H9 (cell line): ENCODE measurements around the gene KCNH5. TPM values are rescaled to one million over a fixed set of nuclear protein-coding genes. Genes with fewer than 3 reads are reported as not detected.

Experiments used
- DNase-seq: peaks from one replicate; pipeline ENCODE4 v3.0.0-alpha.2; 2017
- H2AFZ ChIP-seq: one replicate; pipeline ENCODE4 v1.6.1; 2013; ENCODE audit warnings: mild to moderate bottlenecking, low read length, control low read depth, moderate library complexity
- H2AK5ac ChIP-seq: 2 replicates; pipeline ENCODE4 v1.6.1; 2013; ENCODE audit warnings: low read length, control low read depth, mixed read lengths; ENCODE audit not compliant: insufficient read length
- H2BK120ac ChIP-seq: one replicate; pipeline ENCODE4 v1.6.1; 2013; ENCODE audit warnings: low read depth, mild to moderate bottlenecking, low read length, control low read depth, inconsistent platforms; ENCODE audit not compliant: poor library complexity, severe bottlenecking
- H2BK12ac ChIP-seq: 2 replicates; pipeline ENCODE4 v1.6.1; 2013; ENCODE audit warnings: low read length, control low read depth, mixed read lengths, low read depth; ENCODE audit not compliant: insufficient read length
- H2BK15ac ChIP-seq: 2 replicates; pipeline ENCODE4 v1.6.1; 2013; ENCODE audit warnings: low read depth, low read length, control low read depth
- H2BK20ac ChIP-seq: one replicate; pipeline ENCODE4 v1.6.1; 2013; ENCODE audit warnings: low read depth, mild to moderate bottlenecking, low read length, control low read depth, inconsistent platforms; ENCODE audit not compliant: poor library complexity, severe bottlenecking
- H2BK5ac ChIP-seq: 2 replicates; pipeline ENCODE4 v1.6.1; 2013; ENCODE audit warnings: low read length, control low read depth, mixed read lengths; ENCODE audit not compliant: insufficient read length
- H3K14ac ChIP-seq: 2 replicates; pipeline ENCODE4 v1.6.1; 2013; ENCODE audit warnings: low read length, control low read depth; ENCODE audit not compliant: insufficient read depth
- H3K18ac ChIP-seq: 2 replicates; pipeline ENCODE4 v1.6.1; 2013; ENCODE audit warnings: low read depth, mild to moderate bottlenecking, mixed read lengths, low read length, control low read depth; ENCODE audit not compliant: insufficient read length
- H3K23ac ChIP-seq: 2 replicates; pipeline ENCODE4 v1.6.1; 2013; ENCODE audit warnings: low read length, control low read depth, mixed read lengths, low read depth; ENCODE audit not compliant: insufficient read length
- H3K23me2 ChIP-seq: 2 replicates; pipeline ENCODE4 v1.6.1; 2013; ENCODE audit warnings: low read depth, mild to moderate bottlenecking, mixed read lengths, low read length, control low read depth; ENCODE audit not compliant: insufficient read length, poor library complexity, severe bottlenecking
- H3K27ac ChIP-seq: 2 replicates; pipeline ENCODE4 v1.5.1; 2013; ENCODE audit warnings: low read length, control low read depth, mixed read lengths, low read depth; ENCODE audit not compliant: insufficient read length
- H3K27me3 ChIP-seq: 2 replicates; pipeline ENCODE4 v1.6.1; 2013; ENCODE audit warnings: low read length, control low read depth, inconsistent platforms; ENCODE audit not compliant: insufficient read depth
- H3K4ac ChIP-seq: 2 replicates; pipeline ENCODE4 v1.6.1; 2013; ENCODE audit warnings: low read depth, mild to moderate bottlenecking, control low read depth, inconsistent platforms, low read length, moderate library complexity
- H3K4me1 ChIP-seq: 2 replicates; pipeline ENCODE4 v1.6.1; 2013; ENCODE audit warnings: low read length, control low read depth, inconsistent platforms; ENCODE audit not compliant: insufficient read depth
- H3K4me2 ChIP-seq: 2 replicates; pipeline ENCODE4 v1.6.1; 2013; ENCODE audit warnings: low read length, control low read depth, mixed read lengths; ENCODE audit not compliant: insufficient read length, insufficient read depth
- H3K56ac ChIP-seq: 2 replicates; pipeline ENCODE4 v1.6.1; 2013; ENCODE audit warnings: low read depth, mild to moderate bottlenecking, mixed read lengths, low read length, control low read depth; ENCODE audit not compliant: insufficient read length
- H3K79me1 ChIP-seq: 2 replicates; pipeline ENCODE4 v1.6.1; 2013; ENCODE audit warnings: low read depth, mild to moderate bottlenecking, moderate library complexity, low read length, control low read depth, inconsistent platforms; ENCODE audit not compliant: insufficient read depth, poor library complexity, severe bottlenecking
- H3K79me2 ChIP-seq: 2 replicates; pipeline ENCODE4 v1.6.1; 2013; ENCODE audit warnings: low read length, control low read depth, inconsistent platforms; ENCODE audit not compliant: insufficient read depth
- H3K9ac ChIP-seq: 2 replicates; pipeline ENCODE4 v1.6.1; 2013; ENCODE audit warnings: low read length, control low read depth, mixed read lengths; ENCODE audit not compliant: insufficient read length; ENCODE audit errors: extremely low read depth
- H3K9me3 ChIP-seq: one replicate; pipeline ENCODE4 v1.6.1; 2013; ENCODE audit warnings: low read depth, low read length, inconsistent platforms; ENCODE audit not compliant: control insufficient read depth
- H3T11ph ChIP-seq: one replicate; pipeline ENCODE4 v1.6.1; 2013; ENCODE audit warnings: mild to moderate bottlenecking, low read length, control low read depth, inconsistent platforms
- H4K20me1 ChIP-seq: one replicate; pipeline ENCODE4 v1.6.1; 2013; ENCODE audit not compliant: control insufficient read depth, insufficient read length, insufficient read depth
- H4K5ac ChIP-seq: 2 replicates; pipeline ENCODE4 v1.6.1; 2013; ENCODE audit warnings: low read depth, mild to moderate bottlenecking, mixed read lengths, low read length, control low read depth; ENCODE audit not compliant: insufficient read length
- H4K8ac ChIP-seq: replicated peaks from 2 replicates; pipeline ENCODE4 v1.6.1; 2013; ENCODE audit warnings: low read length, control low read depth, mixed read lengths, low read depth; ENCODE audit not compliant: insufficient read length
- H4K91ac ChIP-seq: 2 replicates; pipeline ENCODE4 v1.6.1; 2013; ENCODE audit warnings: low read depth, mild to moderate bottlenecking, moderate library complexity, mixed read lengths, low read length, control low read depth; ENCODE audit not compliant: insufficient read length
- H3K27ac Mint-ChIP-seq, 3 experiments: 2 replicates in 2 of 3; 3 replicates in 1 of 3; pipeline ENCODE4 v1.8.0; 2020 to 2021; ENCODE audit warnings: mixed read lengths in 3 of 3, mild to moderate bottlenecking in 1 of 3, moderate library complexity in 1 of 3
- H3K27me3 Mint-ChIP-seq: 2 replicates; pipeline ENCODE4 v1.8.0; 2021; ENCODE audit warnings: low read depth, mild to moderate bottlenecking, moderate library complexity, mixed read lengths
- H3K36me3 Mint-ChIP-seq, 3 experiments: 2 replicates in 2 of 3; 3 replicates in 1 of 3; pipeline ENCODE4 v1.8.0; 2020 to 2021; ENCODE audit warnings: low read depth in 3 of 3, mixed read lengths in 3 of 3; ENCODE audit not compliant: insufficient read depth in 1 of 3
- H3K4me1 Mint-ChIP-seq, 2 experiments: 2 replicates each; pipeline ENCODE4 v1.8.0; 2020; ENCODE audit warnings: mixed read lengths in 2 of 2
- H3K4me3 Mint-ChIP-seq, 2 experiments: 2 replicates in 1 of 2; 3 replicates in 1 of 2; pipeline ENCODE4 v1.8.0; 2020 to 2021; ENCODE audit warnings: mild to moderate bottlenecking in 2 of 2, mixed read lengths in 2 of 2, moderate library complexity in 1 of 2
- H3K9me3 Mint-ChIP-seq, 2 experiments: 2 replicates in 1 of 2; 3 replicates in 1 of 2; pipeline ENCODE4 v1.8.0; 2020; ENCODE audit warnings: mild to moderate bottlenecking in 2 of 2, mixed read lengths in 2 of 2, moderate library complexity in 1 of 2
- CTCF ChIP-seq: fragments of 200-600 bp; sonication (generic); conservative IDR thresholded peaks from 3 replicates; pipeline ENCODE4 v1.8.0; 2021; ENCODE audit warnings: antibody characterized with exemption, mild to moderate bottlenecking
- WGBS: extraction: QIAGEN DNeasy Blood & Tissue Kit; methylation state at CpG from one replicate; pipeline ENCODE4 v1.1.7; 2013; ENCODE audit warnings: missing lambda C conversion rate, low lambda C conversion rate, mixed read lengths; ENCODE audit not compliant: insufficient read length; ENCODE audit errors: extremely low coverage; 5-methylcytosine and 5-hydroxymethylcytosine counted together
- total RNA-seq: library from RNA; stranded (reverse); gene quantifications from 2 replicates; pipeline ENCODE4 v1.2.1, GENCODE V29; 2021

The KCNH5 gene
- total RNA-seq, 1 experiment from 2014 or later = 0.42 TPM

GRCh38 chr14:63014621-63015020, 30.6 kb downstream of the KCNH5 start:
- no peak for TF ChIP-seq CTCF
- H4K20me1 ChIP-seq = no peaks in the 10 kb centered on the region
- H3K14ac ChIP-seq = no peak overlapping the region
- H3K18ac ChIP-seq = no peak overlapping the region
- no CpG with 5 or more reads among the region's 4 CpGs for WGBS
- H3K9ac ChIP-seq = no peak overlapping the region
- no peak overlapping the region for H4K5ac ChIP-seq
- H3K9me3 ChIP-seq = no peaks in the 10 kb centered on the region
- Mint-ChIP-seq H3K9me3 (no peaks in the 10 kb centered on the region), H3K4me3 (no peak overlapping the region), H3K4me1 (no peaks in the 10 kb centered on the region), H3K27me3 (no peaks in the 10 kb centered on the region), H3K36me3 (no peaks in the 10 kb centered on the region), H3K27ac (no peak overlapping the region)
- no peak overlapping the region for H2BK12ac ChIP-seq
- H3K23me2 ChIP-seq = no peaks in the 10 kb centered on the region
- H3K27me3 ChIP-seq = no peaks in the 10 kb centered on the region
- H4K91ac ChIP-seq = no peak overlapping the region
- H2BK5ac ChIP-seq = no peak overlapping the region
- no peak overlapping the region for H2BK20ac ChIP-seq
- no peak overlapping the region for H3K56ac ChIP-seq
- DNase-seq = no peak
- H4K8ac ChIP-seq = no peak overlapping the region
- no peak overlapping the region for H2AK5ac ChIP-seq
- H3K4ac ChIP-seq = no peak overlapping the region
- no peak overlapping the region for H3K4me2 ChIP-seq
- H3K4me1 ChIP-seq = no peaks in the 10 kb centered on the region
- no peak overlapping the region for H3T11ph ChIP-seq
- no peaks in the 10 kb centered on the region for H3K79me1 ChIP-seq
- no peaks in the 10 kb centered on the region for H3K79me2 ChIP-seq
- H2BK120ac ChIP-seq = no peak overlapping the region
- H2AFZ ChIP-seq = no peak overlapping the region
- no peak overlapping the region for H3K27ac ChIP-seq
- no peak overlapping the region for H3K23ac ChIP-seq
- no peak overlapping the region for H2BK15ac ChIP-seq
